Activated T-helper 1 cell treated with anti-CD3 and anti-CD28 coated beads, Interleukin-12 subunit alpha, Interleukin-12 subunit beta, Interleukin-2, Interleukin-4 antibody, amounts not matched to agents 30 ng/mL and 10 ng/mL and 1 ng/mL, durations not matched to agents 14 hours and 24 hours and 36 hours (primary cell): ENCODE results near the gene CDH13. TPM values are rescaled to one million over a fixed set of nuclear protein-coding genes. Genes with fewer than 3 reads are reported as not detected.

Source experiments
- DNase-seq: peaks from one replicate; pipeline ENCODE4 v3.0.0; 2021; ENCODE audit warnings: low spot score
- H3K27ac Mint-ChIP-seq: one replicate; pipeline ENCODE4 v1.8.0; 2021; ENCODE audit warnings: mild to moderate bottlenecking, mixed read lengths
- H3K27me3 Mint-ChIP-seq: one replicate; pipeline ENCODE4 v1.8.0; 2022; ENCODE audit warnings: mild to moderate bottlenecking, moderate library complexity, mixed read lengths; ENCODE audit not compliant: insufficient read depth
- H3K36me3 Mint-ChIP-seq: one replicate; pipeline ENCODE4 v1.8.0; 2021; ENCODE audit warnings: low read depth, mixed read lengths
- H3K4me1 Mint-ChIP-seq: one replicate; pipeline ENCODE4 v1.8.0; 2021; ENCODE audit warnings: low read depth, mixed read lengths
- H3K4me3 Mint-ChIP-seq: one replicate; pipeline ENCODE4 v1.8.0; 2021; ENCODE audit warnings: mild to moderate bottlenecking, moderate library complexity, mixed read lengths
- H3K9me3 Mint-ChIP-seq: one replicate; pipeline ENCODE4 v1.8.0; 2021; ENCODE audit warnings: mixed read lengths
- intact Hi-C: fragments of 100-400 bp; cut with micrococcal nuclease; formaldehyde crosslinking; loops from one replicate; pipeline ENCODE4 v1.15.1; 2024
- total RNA-seq: library from RNA; stranded (reverse); gene quantifications from 2 replicates; pipeline ENCODE4 v1.2.3, GENCODE V29; 2022

The CDH13 gene
- total RNA-seq, 1 donor from 2014 or later = not detected

DNA sequence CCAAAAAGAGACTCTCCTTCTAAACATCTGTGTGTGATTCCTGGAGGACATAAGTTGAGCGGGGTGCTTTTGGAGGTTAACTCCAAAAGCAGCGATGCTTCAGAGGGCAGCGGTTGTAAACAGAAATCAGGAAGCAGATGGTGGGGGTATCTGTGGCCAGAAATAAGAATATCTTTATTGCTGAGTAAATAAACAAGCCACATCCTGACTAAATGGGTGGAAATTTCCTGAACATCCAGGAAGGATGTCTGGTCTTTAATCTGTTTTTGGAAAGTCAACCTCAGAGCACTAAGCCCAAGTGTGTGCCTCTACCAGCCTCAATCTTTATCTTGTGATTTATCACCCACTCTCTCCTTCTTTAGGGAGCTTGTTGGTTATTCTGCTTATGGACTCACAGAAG lies 123.3 kb downstream of the CDH13 start:
- no peaks in the 10 kb centered on the region for H3K27me3 Mint-ChIP-seq
- H3K36me3 Mint-ChIP-seq = no peaks in the 10 kb centered on the region
- H3K9me3 Mint-ChIP-seq = no peaks in the 10 kb centered on the region
- no peak overlapping the region for H3K4me3 Mint-ChIP-seq
- H3K4me1 Mint-ChIP-seq = peaks cover 4% of the 10 kb centered on the region
- no peak for DNase-seq
- intact Hi-C loops = no loop called here
- no peak overlapping the region for H3K27ac Mint-ChIP-seq

DNA sequence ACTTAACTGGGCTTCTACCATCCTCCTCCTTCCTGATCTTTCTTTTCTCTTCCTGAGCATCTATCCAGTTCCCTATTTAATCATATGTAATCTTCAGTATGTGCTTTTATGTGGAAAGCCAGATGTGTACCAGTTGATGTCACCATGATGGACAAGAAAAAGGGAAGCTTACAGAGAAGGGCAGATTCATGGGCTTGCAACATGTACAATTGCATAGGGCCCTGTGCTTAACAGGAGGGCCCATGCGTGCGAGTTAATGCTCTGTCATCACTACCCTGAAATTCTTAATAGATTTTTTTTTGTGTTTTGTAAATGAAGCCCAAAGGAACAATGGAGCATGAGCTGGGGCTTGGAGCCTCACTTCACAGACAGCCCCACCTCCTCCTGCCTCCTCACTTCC lies 124.3 kb downstream of the CDH13 start:
- intact Hi-C loops = no loop called here
- Mint-ChIP-seq H3K4me3 (no peak overlapping the region), H3K27ac (no peak overlapping the region), H3K36me3 (no peaks in the 10 kb centered on the region), H3K4me1 (peaks cover 4% of the 10 kb centered on the region), H3K9me3 (no peaks in the 10 kb centered on the region), H3K27me3 (no peaks in the 10 kb centered on the region)
- DNase-seq = no peak

DNA sequence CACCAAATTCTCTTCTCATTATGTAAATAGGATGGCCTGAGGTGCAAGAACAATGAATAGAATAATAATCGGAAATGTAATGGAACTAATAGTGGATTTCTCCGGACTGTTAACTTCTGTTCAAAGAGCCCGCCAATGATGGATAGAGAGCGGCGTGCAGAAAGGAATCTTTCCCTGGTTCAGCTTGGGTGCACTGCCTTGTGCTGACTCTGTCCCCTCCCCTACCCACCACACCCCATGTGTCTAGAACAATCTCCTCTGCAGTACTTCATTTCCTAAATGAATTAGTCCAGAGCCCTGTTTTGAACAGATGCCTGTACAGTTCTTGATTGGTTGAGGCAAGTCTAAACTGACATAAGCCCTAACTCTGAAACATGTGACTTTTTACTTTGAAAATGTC lies 125.4 kb downstream of the CDH13 start:
- Mint-ChIP-seq H3K9me3 (no peaks in the 10 kb centered on the region), H3K27me3 (no peaks in the 10 kb centered on the region), H3K4me1 (peaks cover 4% of the 10 kb centered on the region), H3K4me3 (no peak overlapping the region), H3K36me3 (no peaks in the 10 kb centered on the region), H3K27ac (no peak overlapping the region)
- intact Hi-C loops = no loop called here
- DNase-seq = no peak

DNA sequence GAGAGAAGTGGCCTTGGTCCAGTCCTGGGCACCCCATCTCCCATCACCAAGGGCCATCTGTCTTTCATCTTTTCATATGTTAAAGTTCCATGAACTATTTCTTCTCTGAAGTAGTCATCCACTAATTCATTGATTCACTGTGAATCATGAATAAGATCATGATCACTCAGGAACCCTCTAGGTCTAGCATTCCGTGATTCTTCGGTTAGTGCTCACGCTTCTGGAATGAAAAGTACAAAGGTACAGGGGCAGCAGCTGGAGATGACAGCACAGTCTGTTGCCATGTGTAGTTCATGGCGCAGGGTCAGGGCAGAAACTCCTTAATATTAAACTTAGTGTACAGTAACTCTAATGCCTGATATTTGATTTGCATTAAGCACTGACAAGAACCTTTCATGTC lies 127.1 kb downstream of the CDH13 start:
- H3K27me3 Mint-ChIP-seq = no peaks in the 10 kb centered on the region
- peaks cover 4% of the 10 kb centered on the region for H3K4me1 Mint-ChIP-seq
- H3K36me3 Mint-ChIP-seq = no peaks in the 10 kb centered on the region
- DNase-seq = no peak
- intact Hi-C loops = no loop called here
- H3K9me3 Mint-ChIP-seq = no peaks in the 10 kb centered on the region
- no peak overlapping the region for H3K4me3 Mint-ChIP-seq
- H3K27ac Mint-ChIP-seq = no peak overlapping the region

DNA sequence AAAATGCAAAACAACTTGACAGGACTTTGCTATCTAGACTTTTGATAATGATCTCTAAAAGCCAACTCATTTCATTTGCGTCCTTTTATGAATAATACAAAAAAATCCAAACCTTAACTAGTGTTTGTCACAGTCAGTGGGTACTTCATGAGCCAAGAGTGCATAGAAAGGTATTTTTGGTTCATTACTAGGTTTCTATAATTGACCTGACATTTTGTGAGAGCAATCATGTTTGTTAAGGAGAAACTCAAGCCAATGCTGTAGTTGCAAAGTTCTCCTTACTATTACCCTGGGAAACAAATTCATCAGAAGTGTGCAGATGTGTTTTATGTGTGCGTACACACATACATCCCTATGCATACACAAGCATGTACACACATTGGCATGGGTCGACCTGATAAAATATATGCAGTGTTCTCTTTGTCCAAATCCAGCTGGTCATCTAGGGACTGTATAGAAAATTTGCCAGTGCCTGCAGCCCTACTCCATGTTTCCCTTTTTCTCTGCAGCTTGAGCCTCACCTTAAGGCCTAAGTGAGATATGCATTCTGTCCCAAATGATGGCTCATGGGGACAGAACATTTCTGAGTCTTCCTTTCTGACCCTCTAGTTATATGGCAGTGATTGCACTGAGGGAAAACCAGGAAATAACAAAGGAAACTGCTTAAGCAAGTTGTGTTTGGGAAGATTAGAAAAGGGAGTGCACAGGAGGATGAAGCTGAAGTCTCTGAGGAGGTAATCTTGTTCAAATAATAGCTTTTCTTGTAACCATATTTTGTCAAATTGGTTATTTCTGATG lies 128.1 kb downstream of the CDH13 start:
- DNase-seq = no peak
- Mint-ChIP-seq H3K4me1 (peaks cover 4% of the 10 kb centered on the region), H3K27me3 (no peaks in the 10 kb centered on the region), H3K36me3 (no peaks in the 10 kb centered on the region), H3K9me3 (no peaks in the 10 kb centered on the region), H3K27ac (no peak overlapping the region), H3K4me3 (no peak overlapping the region)
- intact Hi-C loops = no loop called here

DNA sequence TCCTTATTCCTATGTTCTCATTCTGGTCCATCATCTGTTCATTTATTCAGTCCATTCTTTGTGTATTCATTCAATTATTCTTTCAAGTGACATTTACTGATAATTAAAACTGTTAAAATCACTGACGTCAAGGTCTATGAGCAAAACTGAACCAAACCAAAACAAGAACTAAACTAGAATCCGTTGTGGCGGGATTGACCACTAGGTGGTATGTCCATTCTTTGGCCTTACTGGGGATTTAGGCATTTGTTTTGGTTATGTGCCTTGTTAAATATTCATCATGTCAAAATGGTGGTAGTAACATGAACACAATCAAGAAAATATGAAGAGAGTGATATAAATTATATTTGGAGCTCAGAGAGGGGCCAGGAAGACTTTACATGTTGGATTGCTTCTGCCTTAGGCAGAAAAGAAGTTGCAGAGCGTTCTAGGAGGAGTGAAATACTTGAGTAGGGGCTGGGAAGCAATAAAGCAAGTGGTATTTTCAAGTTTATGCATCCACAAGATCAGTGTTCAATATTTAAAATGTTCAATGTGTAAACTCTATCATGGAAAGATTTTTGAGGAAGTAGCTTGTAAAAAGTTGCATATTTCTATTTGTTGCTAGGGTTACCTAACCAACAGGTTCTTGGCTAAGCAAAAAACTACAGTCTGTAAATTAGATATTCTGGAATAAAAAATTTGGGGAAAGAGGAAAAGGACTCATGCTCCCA lies 129.0 kb downstream of the CDH13 start:
- no peaks in the 10 kb centered on the region for H3K36me3 Mint-ChIP-seq
- no peak overlapping the region for H3K4me3 Mint-ChIP-seq
- no peak overlapping the region for H3K27ac Mint-ChIP-seq
- no peak for DNase-seq
- no peaks in the 10 kb centered on the region for H3K4me1 Mint-ChIP-seq
- H3K9me3 Mint-ChIP-seq = no peaks in the 10 kb centered on the region
- H3K27me3 Mint-ChIP-seq = peaks cover 3% of the 10 kb centered on the region
- intact Hi-C loops = no loop called here

DNA sequence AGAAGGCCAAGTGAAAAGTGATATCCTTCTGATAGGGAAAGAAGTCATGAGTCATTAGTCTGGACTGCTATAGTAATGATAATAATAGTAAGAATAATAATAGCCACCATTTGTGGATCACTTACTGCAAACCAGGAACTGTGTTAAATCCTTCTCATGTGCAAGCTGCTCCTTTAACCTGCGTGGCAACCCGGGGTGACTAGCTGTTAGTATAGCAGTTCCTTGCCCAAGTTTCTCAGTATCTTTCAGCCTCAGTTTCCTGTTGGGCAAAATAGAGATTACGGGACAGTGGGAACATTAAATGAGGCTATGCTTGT lies 129.5 kb downstream of the CDH13 start:
- no peaks in the 10 kb centered on the region for H3K36me3 Mint-ChIP-seq
- no peaks in the 10 kb centered on the region for H3K9me3 Mint-ChIP-seq
- H3K4me3 Mint-ChIP-seq = no peak overlapping the region
- intact Hi-C loops = no loop called here
- no peaks in the 10 kb centered on the region for H3K4me1 Mint-ChIP-seq
- no peak overlapping the region for H3K27ac Mint-ChIP-seq
- DNase-seq = no peak
- H3K27me3 Mint-ChIP-seq = peaks cover 3% of the 10 kb centered on the region

DNA sequence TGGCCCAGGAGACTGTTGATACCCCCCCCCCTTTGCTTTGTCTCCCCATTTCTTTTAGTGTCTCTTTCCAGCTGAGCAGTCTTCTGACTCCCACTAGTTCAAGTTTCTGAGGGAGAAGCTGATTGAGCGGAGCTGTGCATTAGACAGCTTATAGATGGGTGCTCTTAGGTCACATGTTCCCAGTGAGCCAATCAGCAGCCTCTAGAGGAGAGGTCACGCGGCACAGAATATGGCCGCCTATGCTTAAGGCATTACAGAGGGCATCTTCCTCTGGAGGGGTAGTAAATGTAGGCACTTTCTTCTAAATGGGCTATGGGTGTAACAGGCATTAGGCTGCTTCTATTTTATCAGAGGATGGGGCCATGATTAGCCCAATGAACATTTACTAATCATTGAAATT lies 131.6 kb downstream of the CDH13 start:
- Mint-ChIP-seq H3K4me3 (no peak overlapping the region), H3K36me3 (no peaks in the 10 kb centered on the region), H3K27me3 (peaks cover 11% of the 10 kb centered on the region), H3K9me3 (no peaks in the 10 kb centered on the region), H3K27ac (no peak overlapping the region), H3K4me1 (peaks cover 5% of the 10 kb centered on the region)
- intact Hi-C loops = no loop called here
- DNase-seq = no peak

DNA sequence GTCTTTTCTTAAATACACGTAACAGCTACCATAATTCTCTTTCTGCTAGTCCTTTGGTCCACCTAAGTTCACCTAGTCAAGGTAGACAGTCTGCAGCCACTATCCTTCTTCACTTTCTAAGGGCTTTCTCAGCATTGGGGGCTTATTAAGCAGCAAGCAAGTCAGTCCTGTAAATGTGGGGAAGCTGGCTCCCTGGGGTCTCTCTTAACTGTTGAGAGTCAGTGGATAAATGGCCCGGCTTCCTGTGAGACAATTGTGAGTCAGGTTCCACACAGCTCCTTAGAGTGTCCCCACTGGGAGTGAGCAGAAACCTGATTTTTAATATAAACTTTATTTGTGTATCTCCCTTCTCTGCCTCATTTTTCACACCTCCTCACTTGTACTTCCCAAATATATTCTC lies 132.1 kb downstream of the CDH13 start:
- Mint-ChIP-seq H3K4me1 (peaks cover 5% of the 10 kb centered on the region), H3K4me3 (no peak overlapping the region), H3K36me3 (no peaks in the 10 kb centered on the region), H3K27me3 (peaks cover 13% of the 10 kb centered on the region), H3K9me3 (no peaks in the 10 kb centered on the region), H3K27ac (no peak overlapping the region)
- intact Hi-C loops = no loop called here
- no peak for DNase-seq

DNA sequence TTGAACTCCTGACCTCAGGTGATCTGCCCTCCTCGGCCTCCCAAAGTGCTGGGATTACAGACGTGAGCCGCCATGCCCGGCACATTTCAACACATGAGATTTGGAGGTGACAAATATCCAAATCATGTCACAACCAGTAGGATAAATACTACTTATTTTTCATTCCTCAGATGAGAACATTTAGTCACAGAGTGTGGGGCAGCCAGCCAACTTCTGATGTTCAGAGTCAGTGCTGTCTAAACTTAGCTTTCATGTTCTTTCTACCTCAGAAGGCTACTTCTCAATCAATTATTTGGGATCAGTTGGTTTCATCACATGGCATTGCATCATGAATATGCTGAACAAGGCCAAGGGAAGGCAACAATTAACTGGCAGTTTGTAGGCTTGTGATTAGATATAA lies 134.5 kb downstream of the CDH13 start:
- intact Hi-C loops = no loop called here
- Mint-ChIP-seq H3K27ac (no peak overlapping the region), H3K36me3 (no peaks in the 10 kb centered on the region), H3K9me3 (no peaks in the 10 kb centered on the region), H3K4me1 (peaks cover 5% of the 10 kb centered on the region), H3K4me3 (no peak overlapping the region), H3K27me3 (peaks cover 14% of the 10 kb centered on the region)
- DNase-seq = no peak

DNA sequence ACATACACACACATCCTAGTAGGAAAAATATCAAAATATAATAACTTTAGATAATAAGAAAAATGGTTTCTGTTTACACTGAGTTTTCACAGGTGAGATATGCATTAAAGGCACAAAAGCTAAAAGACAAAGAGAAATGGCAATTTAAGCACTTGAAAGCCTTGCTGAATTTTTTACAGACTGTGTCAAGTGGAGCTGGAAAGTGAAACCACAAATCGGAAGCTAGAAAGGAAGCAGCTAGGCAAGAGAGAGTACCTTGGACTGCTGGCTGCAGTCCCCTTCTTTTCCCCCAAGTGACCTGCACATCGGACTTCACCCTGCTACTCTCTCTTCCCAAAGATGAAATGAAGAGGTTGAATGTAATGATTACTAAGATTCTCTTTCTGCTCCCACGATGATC lies 135.1 kb downstream of the CDH13 start:
- Mint-ChIP-seq H3K27me3 (peaks cover 14% of the 10 kb centered on the region), H3K36me3 (no peaks in the 10 kb centered on the region), H3K4me3 (no peak overlapping the region), H3K27ac (no peak overlapping the region), H3K4me1 (peaks cover 5% of the 10 kb centered on the region), H3K9me3 (no peaks in the 10 kb centered on the region)
- DNase-seq = no peak
- intact Hi-C loops = no loop called here

DNA sequence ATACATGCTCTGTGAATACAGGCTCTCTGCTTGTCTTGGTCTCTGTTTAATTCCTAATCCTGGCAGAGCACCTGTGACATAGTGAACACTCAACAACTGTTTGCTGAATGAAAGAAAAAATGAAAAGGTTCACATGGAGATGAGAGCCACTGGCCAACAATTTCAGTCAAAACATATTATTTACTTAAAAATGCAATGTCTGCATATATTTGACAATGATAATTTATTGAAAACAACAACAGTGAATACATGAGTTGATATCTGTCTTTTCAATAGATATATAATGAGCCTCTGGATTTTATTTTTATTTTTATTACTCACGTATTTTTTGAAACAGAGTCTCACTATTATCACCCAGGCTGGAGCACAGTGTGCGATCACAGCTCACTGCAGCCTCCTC lies 136.6 kb downstream of the CDH13 start:
- Mint-ChIP-seq H3K36me3 (no peaks in the 10 kb centered on the region), H3K4me1 (peaks cover 5% of the 10 kb centered on the region), H3K27me3 (peaks cover 14% of the 10 kb centered on the region), H3K4me3 (no peak overlapping the region), H3K27ac (no peak overlapping the region), H3K9me3 (no peaks in the 10 kb centered on the region)
- intact Hi-C loops = no loop called here
- DNase-seq = no peak

DNA sequence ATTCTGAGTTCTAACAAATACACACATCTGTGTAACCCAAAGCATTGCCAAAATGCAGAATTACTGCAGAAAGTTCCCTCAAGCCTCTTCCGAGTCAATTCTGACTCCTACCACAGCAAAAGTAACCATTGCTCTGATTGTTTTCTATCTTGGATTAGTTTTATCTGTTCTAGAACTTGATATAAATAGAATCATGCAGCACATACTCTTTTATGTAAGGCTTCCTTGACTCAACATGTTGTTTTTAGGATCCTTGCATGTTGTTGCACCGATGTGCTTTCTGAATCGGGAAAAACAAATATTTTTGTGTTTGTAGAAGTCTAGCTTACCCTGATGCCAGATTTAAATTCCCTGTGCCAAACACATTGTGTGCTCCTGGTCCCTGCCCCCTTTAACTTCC lies 140.4 kb downstream of the CDH13 start:
- Mint-ChIP-seq H3K36me3 (no peaks in the 10 kb centered on the region), H3K27me3 (peaks cover 15% of the 10 kb centered on the region), H3K9me3 (no peaks in the 10 kb centered on the region), H3K4me1 (peaks cover 3% of the 10 kb centered on the region), H3K27ac (no peak overlapping the region), H3K4me3 (no peak overlapping the region)
- DNase-seq = no peak
- intact Hi-C loops = no loop called here
